Lower leg skin (tissue), 3 donors: ENCODE measurements around the gene ZIC1.

Source experiments
- POLR2A ChIP-seq, 2 donors: fragments of 450-650 bp; IDR thresholded peaks; one replicate each; pipeline ENCODE4 v1.6.1; 2016 to 2017; ENCODE audit warnings: antibody characterized with exemption in 2 of 2, mild to moderate bottlenecking in 1 of 2, moderate library complexity in 1 of 2
- TF ChIP-seq, protein P1 (sequence below), 3 donors: fragments of 450-650 bp; IDR thresholded peaks; one replicate each; pipeline ENCODE4 v1.5.1; 2016; ENCODE audit warnings: antibody characterized with exemption in 3 of 3, mild to moderate bottlenecking in 3 of 3, moderate library complexity in 2 of 3

DNA sequence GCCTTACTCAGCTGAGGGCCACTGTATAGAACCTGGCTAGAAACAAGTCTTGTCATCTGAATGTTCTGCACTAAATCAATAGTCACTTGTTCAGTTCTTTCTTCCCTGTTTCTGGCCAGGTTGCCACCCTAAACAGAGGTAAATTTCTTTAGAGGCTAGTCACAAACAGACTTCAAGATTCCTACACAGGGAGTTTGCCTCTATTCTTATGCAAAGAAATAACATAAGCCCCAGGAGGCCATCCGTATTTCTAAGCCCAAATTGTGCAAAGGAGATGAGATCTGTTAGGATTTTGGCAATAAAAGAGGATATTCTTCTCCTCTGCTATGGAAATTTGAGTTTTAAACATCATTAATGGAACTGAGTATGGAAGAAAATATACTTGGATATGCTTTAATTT, 7.7 kb upstream of the ZIC1 start:
- TF ChIP-seq, protein P1, sequence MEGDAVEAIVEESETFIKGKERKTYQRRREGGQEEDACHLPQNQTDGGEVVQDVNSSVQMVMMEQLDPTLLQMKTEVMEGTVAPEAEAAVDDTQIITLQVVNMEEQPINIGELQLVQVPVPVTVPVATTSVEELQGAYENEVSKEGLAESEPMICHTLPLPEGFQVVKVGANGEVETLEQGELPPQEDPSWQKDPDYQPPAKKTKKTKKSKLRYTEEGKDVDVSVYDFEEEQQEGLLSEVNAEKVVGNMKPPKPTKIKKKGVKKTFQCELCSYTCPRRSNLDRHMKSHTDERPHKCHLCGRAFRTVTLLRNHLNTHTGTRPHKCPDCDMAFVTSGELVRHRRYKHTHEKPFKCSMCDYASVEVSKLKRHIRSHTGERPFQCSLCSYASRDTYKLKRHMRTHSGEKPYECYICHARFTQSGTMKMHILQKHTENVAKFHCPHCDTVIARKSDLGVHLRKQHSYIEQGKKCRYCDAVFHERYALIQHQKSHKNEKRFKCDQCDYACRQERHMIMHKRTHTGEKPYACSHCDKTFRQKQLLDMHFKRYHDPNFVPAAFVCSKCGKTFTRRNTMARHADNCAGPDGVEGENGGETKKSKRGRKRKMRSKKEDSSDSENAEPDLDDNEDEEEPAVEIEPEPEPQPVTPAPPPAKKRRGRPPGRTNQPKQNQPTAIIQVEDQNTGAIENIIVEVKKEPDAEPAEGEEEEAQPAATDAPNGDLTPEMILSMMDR (IDR thresholded peaks at IDR 0.05) = no peak
- no peak for TF ChIP-seq POLR2A (IDR thresholded peaks at IDR 0.05)
